NCI-H2196 (cell line): ENCODE data around the gene DPEP3.

ENCODE experiments used
- DNase-seq: peaks from one replicate; lab custom pipeline; 2025; ENCODE audit not compliant: unreplicated experiment; lab: John Stamatoyannopoulos, UW

DPEP3 gene

GRCh38 chr16:67932462-67932840, 47.8 kb downstream of the DPEP3 start:
- DNase-seq: no peak

- DNase-seq: no peak
These were observed 48.4 kb downstream of the DPEP3 start, which contains the start of gene CTRL for GRCh38 chr16:67931712-67932461. Gene CTRL, minus strand, starts transcription at chr16:67931862. Its CDS starts 10 bp downstream, at chr16:67931852.

- DNase-seq: no peak
These were observed 49.6 kb downstream of the DPEP3 start for GRCh38 chr16:67930678-67931211.

GRCh38 chr16:67930191-67930590, 50.1 kb downstream of the DPEP3 start:
- DNase-seq: no peak

GRCh38 chr16:67928561-67929364, 51.5 kb downstream of the DPEP3 start:
- DNase-seq: peak; percentile 56

- DNase-seq: no peak
These were observed 52.2 kb downstream of the DPEP3 start for GRCh38 chr16:67928147-67928546.

GRCh38 chr16:67927131-67927941, 53.0 kb downstream of the DPEP3 start:
- DNase-seq: no peak

- peak; percentile 55 for DNase-seq
These were observed 54.0 kb downstream of the DPEP3 start for GRCh38 chr16:67926181-67926750.
